ENCODE data around the gene BICC1.

GRCh38 chr10:58741673-58742072 is 229.0 kb downstream of the BICC1 start:
- no peak for TF ChIP-seq CTCF (IDR thresholded peaks at IDR 0.05)
- TF ChIP-seq POLR2AphosphoS5 (IDR thresholded peaks at IDR 0.05; ENCODE audit: low read depth, low read length), result no peak
